ENCODE data around the gene REC8. TPM values are rescaled to one million over a fixed set of nuclear protein-coding genes. Genes with fewer than 3 reads are reported as not detected.

The REC8 gene
- total RNA-seq, 1 experiment from 2014 or later: 8.4 TPM

DNA sequence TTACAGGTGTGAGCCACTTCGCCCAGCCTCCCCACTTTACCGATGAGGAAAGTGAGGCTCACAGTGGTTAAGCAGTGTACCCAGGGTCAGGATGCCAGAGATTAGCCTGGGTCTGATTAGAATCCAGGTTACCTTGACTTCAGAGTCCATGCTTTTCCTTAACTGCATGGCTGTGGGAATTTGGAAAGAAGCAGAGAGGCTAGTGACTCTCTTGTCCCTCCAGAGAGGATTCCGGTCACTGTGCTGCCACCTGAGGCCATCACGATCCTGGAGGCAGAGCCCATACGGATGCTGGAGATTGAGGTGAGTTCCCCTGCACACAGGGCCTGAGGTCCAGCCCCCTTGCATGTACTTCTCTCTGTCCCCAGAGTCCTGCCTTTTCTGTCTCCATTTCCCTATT, 4.7 kb downstream of the REC8 start:
- no peaks in the 10 kb centered on the region for H3K4me1 ChIP-seq (ENCODE audit: insufficient read depth, low read length, poor library complexity, severe bottlenecking)
- TF ChIP-seq EZH2 (IDR thresholded peaks at IDR 0.05; ENCODE audit: borderline replicate concordance, low read depth, low read length, poor library complexity, severe bottlenecking): no peak
- TF ChIP-seq, protein P1, sequence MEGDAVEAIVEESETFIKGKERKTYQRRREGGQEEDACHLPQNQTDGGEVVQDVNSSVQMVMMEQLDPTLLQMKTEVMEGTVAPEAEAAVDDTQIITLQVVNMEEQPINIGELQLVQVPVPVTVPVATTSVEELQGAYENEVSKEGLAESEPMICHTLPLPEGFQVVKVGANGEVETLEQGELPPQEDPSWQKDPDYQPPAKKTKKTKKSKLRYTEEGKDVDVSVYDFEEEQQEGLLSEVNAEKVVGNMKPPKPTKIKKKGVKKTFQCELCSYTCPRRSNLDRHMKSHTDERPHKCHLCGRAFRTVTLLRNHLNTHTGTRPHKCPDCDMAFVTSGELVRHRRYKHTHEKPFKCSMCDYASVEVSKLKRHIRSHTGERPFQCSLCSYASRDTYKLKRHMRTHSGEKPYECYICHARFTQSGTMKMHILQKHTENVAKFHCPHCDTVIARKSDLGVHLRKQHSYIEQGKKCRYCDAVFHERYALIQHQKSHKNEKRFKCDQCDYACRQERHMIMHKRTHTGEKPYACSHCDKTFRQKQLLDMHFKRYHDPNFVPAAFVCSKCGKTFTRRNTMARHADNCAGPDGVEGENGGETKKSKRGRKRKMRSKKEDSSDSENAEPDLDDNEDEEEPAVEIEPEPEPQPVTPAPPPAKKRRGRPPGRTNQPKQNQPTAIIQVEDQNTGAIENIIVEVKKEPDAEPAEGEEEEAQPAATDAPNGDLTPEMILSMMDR (conservative IDR thresholded peaks at IDR 0.05; ENCODE audit: low read depth, low read length): no peak
- no peak overlapping the region for H3K27ac ChIP-seq (ENCODE audit: low read depth, low read length, poor library complexity, severe bottlenecking)
- intact Hi-C loops (cut with micrococcal nuclease; ENCODE audit: unreplicated experiment): no loop called here
- no peaks in the 10 kb centered on the region for H3K9me3 ChIP-seq (ENCODE audit: low read depth, low read length, poor library complexity, severe bottlenecking)
- peaks cover 28% of the 10 kb centered on the region for H3K36me3 ChIP-seq (ENCODE audit: insufficient read depth, low read length, poor library complexity, severe bottlenecking)
- POLR2A ChIA-PET (ENCODE audit: low non-redundant PET): no interaction called here
- CTCF ChIA-PET: no interaction called here
- no peak overlapping the region for H3K4me3 ChIP-seq (ENCODE audit: low read depth, low read length, poor library complexity, severe bottlenecking)
- H3K27me3 ChIP-seq (replicated peaks; ENCODE audit: insufficient read depth, low read depth, low read length, poor library complexity): no peaks in the 10 kb centered on the region
- DNase-seq (ENCODE audit: low spot score): no peak
- BruUV-seq (replicated peaks): no TSS peak

DNA sequence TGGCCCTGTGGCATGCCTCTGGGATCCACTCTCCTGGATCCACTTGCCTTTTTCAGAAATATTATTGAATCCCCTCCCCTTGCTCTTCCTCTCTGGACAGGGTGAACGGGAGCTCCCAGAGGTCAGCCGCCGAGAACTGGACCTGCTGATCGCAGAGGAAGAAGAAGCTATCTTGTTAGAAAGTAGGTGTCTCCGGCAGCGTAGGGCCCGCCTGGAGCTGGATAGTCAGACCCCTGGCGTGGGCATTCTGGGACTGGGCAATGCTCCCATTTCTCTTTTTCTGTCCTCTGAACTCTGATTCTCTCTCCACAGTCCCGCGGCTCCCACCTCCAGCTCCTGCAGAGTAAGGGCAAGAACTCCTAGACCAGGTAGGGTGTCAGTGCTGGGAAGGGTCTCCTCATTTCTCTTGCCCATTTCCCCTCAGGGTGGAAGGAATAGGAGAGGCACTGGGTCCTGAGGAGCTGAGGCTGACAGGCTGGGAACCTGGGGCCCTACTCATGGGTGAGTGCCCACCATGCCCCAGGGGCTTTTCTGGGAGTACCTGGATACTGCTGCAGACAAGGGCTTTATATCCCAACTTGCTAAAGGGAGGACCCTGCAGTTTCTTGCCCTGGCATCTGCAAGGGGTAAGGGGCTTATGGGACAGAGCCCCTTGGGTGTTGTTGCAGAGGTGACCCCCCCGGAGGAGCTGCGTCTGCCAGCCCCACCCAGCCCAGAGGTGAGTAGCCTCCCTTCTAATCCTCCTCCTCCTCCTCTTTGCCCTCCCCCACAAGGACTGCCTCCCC, 5.4 kb downstream of the REC8 start:
- no peak for TF ChIP-seq EZH2 (IDR thresholded peaks at IDR 0.05; ENCODE audit: borderline replicate concordance, low read depth, low read length, poor library complexity, severe bottlenecking)
- TF ChIP-seq, protein P1 (conservative IDR thresholded peaks at IDR 0.05; ENCODE audit: low read depth, low read length): no peak
- Histone ChIP-seq H3K36me3 (ENCODE audit: insufficient read depth, low read length, poor library complexity, severe bottlenecking) (peaks cover 28% of the 10 kb centered on the region), H3K9me3 (ENCODE audit: low read depth, low read length, poor library complexity, severe bottlenecking) (no peaks in the 10 kb centered on the region), H3K4me3 (ENCODE audit: low read depth, low read length, poor library complexity, severe bottlenecking) (no peak overlapping the region), H3K27me3 (replicated peaks; ENCODE audit: insufficient read depth, low read depth, low read length, poor library complexity) (no peaks in the 10 kb centered on the region), H3K27ac (ENCODE audit: low read depth, low read length, poor library complexity, severe bottlenecking) (no peak overlapping the region), H3K4me1 (ENCODE audit: insufficient read depth, low read length, poor library complexity, severe bottlenecking) (no peaks in the 10 kb centered on the region)
- intact Hi-C loops (cut with micrococcal nuclease; ENCODE audit: unreplicated experiment): no loop called here
- BruUV-seq (replicated peaks): no TSS peak
- ChIA-PET CTCF (no interaction called here), POLR2A (ENCODE audit: low non-redundant PET) (no interaction called here)
- no peak for DNase-seq (ENCODE audit: low spot score)

DNA sequence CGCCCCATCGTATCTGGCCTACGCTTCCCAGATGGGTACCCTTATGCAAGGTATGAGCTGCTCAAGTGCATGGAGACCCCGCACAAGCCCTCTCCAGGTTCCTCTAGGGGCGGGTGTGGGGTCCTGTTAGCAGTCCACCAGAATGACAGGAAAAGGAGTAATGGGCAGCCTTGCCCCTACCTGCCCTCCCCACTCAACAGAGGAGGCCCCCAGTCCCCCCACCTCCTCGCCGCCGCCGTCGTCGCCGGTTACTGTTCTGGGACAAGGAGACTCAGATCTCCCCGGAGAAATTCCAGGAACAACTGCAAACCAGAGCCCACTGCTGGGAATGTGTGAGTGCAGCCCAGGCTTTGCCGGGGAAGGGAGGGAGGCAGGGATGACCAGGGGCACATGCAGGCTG, 6.0 kb downstream of the REC8 start:
- ChIA-PET CTCF (no interaction called here), POLR2A (ENCODE audit: low non-redundant PET) (no interaction called here)

More for the DNA sequence above, 6.0 kb downstream of the REC8 start:
- H3K36me3 ChIP-seq (ENCODE audit: insufficient read depth, low read length, poor library complexity, severe bottlenecking): peaks cover 33% of the 10 kb centered on the region
- no peak for DNase-seq (ENCODE audit: low spot score)
- intact Hi-C loops (cut with micrococcal nuclease; ENCODE audit: unreplicated experiment): no loop called here
- no peak overlapping the region for H3K4me3 ChIP-seq (ENCODE audit: low read depth, low read length, poor library complexity, severe bottlenecking)
- no peak overlapping the region for H3K27ac ChIP-seq (ENCODE audit: low read depth, low read length, poor library complexity, severe bottlenecking)
- no peaks in the 10 kb centered on the region for H3K9me3 ChIP-seq (ENCODE audit: low read depth, low read length, poor library complexity, severe bottlenecking)
- H3K4me1 ChIP-seq (ENCODE audit: insufficient read depth, low read length, poor library complexity, severe bottlenecking): no peaks in the 10 kb centered on the region
- no TSS peak for BruUV-seq (replicated peaks)
- TF ChIP-seq EZH2 (IDR thresholded peaks at IDR 0.05; ENCODE audit: borderline replicate concordance, low read depth, low read length, poor library complexity, severe bottlenecking): no peak
- TF ChIP-seq, protein P1 (conservative IDR thresholded peaks at IDR 0.05; ENCODE audit: low read depth, low read length): no peak
- H3K27me3 ChIP-seq (replicated peaks; ENCODE audit: insufficient read depth, low read depth, low read length, poor library complexity): no peaks in the 10 kb centered on the region
